Ovary (tissue), 3 donors: ENCODE data around the gene MAPKAP1.

Experiments
- CTCF ChIP-seq, 3 donors: fragments of 450-650 bp in 2 of 3; fragments of 200-600 bp in 1 of 3; IDR thresholded peaks; one replicate each; pipeline versions ENCODE4 v1.5.1 to v1.8.0; 2016 to 2022; ENCODE audit warnings: antibody characterized with exemption in 3 of 3, mild to moderate bottlenecking in 1 of 3
- EP300 ChIP-seq: sonication (generic); formaldehyde crosslinking; IDR thresholded peaks from one replicate; pipeline ENCODE4 v1.6.1; 2017; ENCODE audit warnings: antibody characterized with exemption
- donor health status: DM: no; HTN: no; CAD: no.

GRCh38 chr9:125541840-125542243 is 165.2 kb downstream of the MAPKAP1 start:
- no peak for TF ChIP-seq CTCF (IDR thresholded peaks at IDR 0.05)
- TF ChIP-seq EP300: no peak
